Measurements from ENCODE around the gene OGFR.

GRCh38 chr20:62820962-62821725 is 16.5 kb downstream of the OGFR start:
- no peak for TF ChIP-seq ZNF600 (tag by site-specific recombination; IDR thresholded peaks at IDR 0.05)
- TF ChIP-seq ZNF449 (tag by site-specific recombination; IDR thresholded peaks at IDR 0.05) = no peak
- TF ChIP-seq MEIS1 (CRISPR knock-in tag; IDR thresholded peaks at IDR 0.05; ENCODE audit: borderline replicate concordance) = no peak
- TF ChIP-seq MYNN (tag by site-specific recombination; IDR thresholded peaks at IDR 0.05; ENCODE audit: borderline replicate concordance) = no peak
- no peak for TF ChIP-seq ZNF677 (tag by site-specific recombination; IDR thresholded peaks at IDR 0.05)
